GM19438 (cell line): ENCODE measurements around the gene CPXM2.

Source experiments
- ATAC-seq: cut with Tn5 transposase; IDR thresholded peaks from one replicate; pipeline ENCODE4 v1.9.1; 2021; ENCODE audit warnings: low read depth; ENCODE audit not compliant: unreplicated experiment

Gene CPXM2

GRCh38 chr10:123778719-123779517, 112.7 kb downstream of the CPXM2 start:
- ATAC-seq = no peak

GRCh38 chr10:123777881-123778280, 113.7 kb downstream of the CPXM2 start:
- no peak for ATAC-seq

- no peak for ATAC-seq
Measured at GRCh38 chr10:123774132-123774742, 117.4 kb downstream of the CPXM2 start.

GRCh38 chr10:123772645-123773508, 118.7 kb downstream of the CPXM2 start:
- no peak for ATAC-seq

- ATAC-seq = no peak
Measured at GRCh38 chr10:123771877-123772644, 119.5 kb downstream of the CPXM2 start.

- ATAC-seq = no peak
Measured at GRCh38 chr10:123769647-123770046, 122.0 kb downstream of the CPXM2 start.

GRCh38 chr10:123766761-123767160, 124.8 kb downstream of the CPXM2 start:
- ATAC-seq = no peak

- ATAC-seq = no peak
Measured at GRCh38 chr10:123766012-123766411, 125.6 kb downstream of the CPXM2 start.

- ATAC-seq = no peak
Measured at GRCh38 chr10:123761666-123762230, 129.9 kb downstream of the CPXM2 start.

GRCh38 chr10:123761038-123761428, 130.6 kb downstream of the CPXM2 start:
- no peak for ATAC-seq

GRCh38 chr10:123760356-123761037, 131.1 kb downstream of the CPXM2 start:
- no peak for ATAC-seq

GRCh38 chr10:123759501-123760031, 132.0 kb downstream of the CPXM2 start:
- ATAC-seq = no peak

GRCh38 chr10:123759041-123759440, 132.6 kb downstream of the CPXM2 start:
- ATAC-seq = no peak

GRCh38 chr10:123757853-123758252, 133.8 kb downstream of the CPXM2 start:
- no peak for ATAC-seq

GRCh38 chr10:123755061-123755460, 136.5 kb downstream of the CPXM2 start:
- ATAC-seq = no peak

- ATAC-seq = no peak
Measured at GRCh38 chr10:123754123-123754522, 137.5 kb downstream of the CPXM2 start.

GRCh38 chr10:123751342-123752134, 140.1 kb downstream of the CPXM2 start:
- ATAC-seq = no peak

GRCh38 chr10:123750901-123751300, 140.7 kb downstream of the CPXM2 start:
- ATAC-seq = no peak

- ATAC-seq = no peak
Measured at GRCh38 chr10:123748711-123749110, 142.9 kb downstream of the CPXM2 start.
